ENCODE results near the gene PLPP3.

The PLPP3 gene

DNA sequence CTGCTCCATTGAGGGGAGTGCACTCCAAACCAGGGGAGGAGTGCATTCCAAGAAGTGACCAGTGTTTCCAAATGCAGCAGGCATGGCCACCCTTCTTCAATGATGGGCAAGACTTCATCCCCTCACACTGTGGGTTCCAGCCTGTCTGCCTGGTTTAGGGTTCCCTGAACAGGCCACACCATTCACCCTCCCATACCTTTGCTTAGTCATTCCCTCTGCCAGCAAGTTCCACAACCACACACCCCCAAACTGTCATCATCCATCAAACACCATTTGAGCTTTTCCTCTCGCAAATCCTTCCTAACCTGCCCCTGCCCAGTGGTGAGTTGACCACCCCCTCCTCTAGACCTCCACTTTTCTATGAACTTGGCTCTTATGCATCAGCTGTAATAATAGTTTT, 116.0 kb downstream of the PLPP3 start:
- Histone ChIP-seq H3K27me3 (ENCODE audit: control insufficient read depth, insufficient read depth, low read length) (no peaks in the 10 kb centered on the region), H3K4me3 (ENCODE audit: low read depth, low read length) (no peak overlapping the region), H3K9me3 (ENCODE audit: control insufficient read depth, insufficient read depth, low read length) (no peaks in the 10 kb centered on the region), H3K36me3 (ENCODE audit: control insufficient read depth, insufficient read depth, low read length) (no peaks in the 10 kb centered on the region), H3K4me1 (ENCODE audit: control insufficient read depth, insufficient read depth, low read length) (no peaks in the 10 kb centered on the region), H3K9ac (ENCODE audit: low read depth, low read length) (no peak overlapping the region)

DNA sequence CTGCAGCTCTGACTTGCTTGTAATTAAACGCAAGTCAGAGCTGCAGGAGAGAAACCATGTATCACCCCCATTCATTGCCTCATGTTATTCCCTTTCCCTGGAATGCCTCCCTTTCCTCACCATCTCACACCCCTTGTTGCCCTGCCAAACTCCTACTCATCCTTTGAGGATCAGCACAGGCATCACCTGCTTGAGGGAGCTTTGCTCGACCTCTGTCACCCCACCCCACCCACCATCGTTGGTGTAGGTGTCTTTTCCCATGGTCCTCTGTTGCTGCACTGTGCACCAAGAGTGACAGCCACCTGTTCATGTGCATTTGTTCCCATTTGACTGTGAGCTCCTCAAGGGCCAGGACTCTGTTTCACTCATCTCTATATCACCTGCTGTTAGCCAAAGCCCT, 117.2 kb downstream of the PLPP3 start:
- Histone ChIP-seq H3K4me1 (ENCODE audit: control insufficient read depth, insufficient read depth, low read length) (peaks cover 1% of the 10 kb centered on the region), H3K27me3 (ENCODE audit: control insufficient read depth, insufficient read depth, low read length) (no peaks in the 10 kb centered on the region), H3K9ac (ENCODE audit: low read depth, low read length) (no peak overlapping the region), H3K4me3 (ENCODE audit: low read depth, low read length) (no peak overlapping the region), H3K36me3 (ENCODE audit: control insufficient read depth, insufficient read depth, low read length) (no peaks in the 10 kb centered on the region), H3K9me3 (ENCODE audit: control insufficient read depth, insufficient read depth, low read length) (no peaks in the 10 kb centered on the region)

DNA sequence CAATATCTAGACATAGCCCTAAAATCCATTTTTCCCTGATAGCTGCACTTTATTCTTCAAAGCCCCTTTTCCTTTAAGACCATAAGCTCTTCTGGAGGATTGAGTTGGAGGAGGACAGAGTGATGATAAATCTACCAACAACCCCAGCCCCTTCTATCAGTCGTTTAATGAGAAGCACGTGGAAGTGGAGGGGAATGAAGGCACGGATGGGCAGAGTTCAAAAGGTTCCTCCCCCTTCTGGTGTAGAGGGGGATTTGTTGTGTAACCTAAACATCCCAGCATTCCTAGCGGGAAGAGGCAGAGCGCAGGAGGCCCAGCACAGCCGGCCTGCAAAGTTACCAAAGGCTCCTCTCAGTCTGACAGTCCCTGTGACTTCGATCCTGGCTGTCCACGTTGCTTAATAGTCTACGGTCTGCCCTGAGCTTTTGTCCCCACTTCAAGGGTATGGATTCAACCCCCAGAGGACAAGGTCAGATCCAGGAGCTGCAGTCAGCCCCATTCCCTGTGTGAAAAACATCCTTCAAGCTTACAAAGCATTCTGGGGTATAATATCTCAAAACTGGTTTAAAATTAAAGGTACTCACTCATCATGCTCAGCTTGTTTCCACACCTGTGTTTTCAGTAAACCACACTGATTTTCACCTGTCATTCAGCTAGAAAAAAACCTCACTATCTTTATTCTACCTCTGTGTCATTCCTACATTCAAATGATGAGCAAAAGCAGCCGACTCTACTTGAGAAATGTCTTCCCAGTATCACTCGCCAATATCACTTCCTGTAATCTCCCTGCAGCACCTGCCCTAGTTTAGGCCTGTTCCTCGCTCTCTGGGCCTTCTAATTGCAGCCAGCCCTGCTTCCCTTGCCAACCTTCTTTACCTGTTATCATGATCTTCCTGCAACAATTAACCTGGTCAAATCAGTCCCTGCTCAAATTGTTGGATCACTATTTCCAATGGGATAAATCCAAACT, 117.9 kb downstream of the PLPP3 start:
- H3K9me3 ChIP-seq (ENCODE audit: control insufficient read depth, insufficient read depth, low read length), result no peaks in the 10 kb centered on the region
- H3K27me3 ChIP-seq (ENCODE audit: control insufficient read depth, insufficient read depth, low read length), result no peaks in the 10 kb centered on the region
- no peak overlapping the region for H3K4me3 ChIP-seq (ENCODE audit: low read depth, low read length)
- no peaks in the 10 kb centered on the region for H3K36me3 ChIP-seq (ENCODE audit: control insufficient read depth, insufficient read depth, low read length)
- H3K4me1 ChIP-seq (ENCODE audit: control insufficient read depth, insufficient read depth, low read length), result peaks cover 4% of the 10 kb centered on the region
- H3K9ac ChIP-seq (ENCODE audit: low read depth, low read length), result no peak overlapping the region

DNA sequence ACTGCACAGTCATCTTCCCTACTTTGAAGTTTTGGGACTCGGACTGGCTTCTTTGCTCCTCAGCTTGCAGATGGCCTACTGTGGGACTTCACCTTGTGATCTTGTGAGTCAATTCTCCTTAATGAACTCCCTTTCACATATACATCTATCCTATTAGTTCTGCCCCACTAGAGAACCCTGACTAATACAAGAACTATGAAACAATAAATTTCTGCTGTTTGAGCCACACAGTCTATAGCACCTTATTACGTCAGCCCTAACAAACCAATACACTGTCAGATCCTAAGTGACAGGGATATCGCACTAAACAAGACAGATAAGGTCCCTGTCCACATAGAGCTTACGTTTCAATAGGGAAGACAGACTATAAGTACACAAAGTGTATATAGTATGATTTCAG, 120.1 kb downstream of the PLPP3 start:
- no peaks in the 10 kb centered on the region for H3K27me3 ChIP-seq (ENCODE audit: control insufficient read depth, insufficient read depth, low read length)
- H3K36me3 ChIP-seq (ENCODE audit: control insufficient read depth, insufficient read depth, low read length), result no peaks in the 10 kb centered on the region
- no peaks in the 10 kb centered on the region for H3K9me3 ChIP-seq (ENCODE audit: control insufficient read depth, insufficient read depth, low read length)
- peaks cover 4% of the 10 kb centered on the region for H3K4me1 ChIP-seq (ENCODE audit: control insufficient read depth, insufficient read depth, low read length)
- no peak overlapping the region for H3K9ac ChIP-seq (ENCODE audit: low read depth, low read length)
- H3K4me3 ChIP-seq (ENCODE audit: low read depth, low read length), result no peak overlapping the region

DNA sequence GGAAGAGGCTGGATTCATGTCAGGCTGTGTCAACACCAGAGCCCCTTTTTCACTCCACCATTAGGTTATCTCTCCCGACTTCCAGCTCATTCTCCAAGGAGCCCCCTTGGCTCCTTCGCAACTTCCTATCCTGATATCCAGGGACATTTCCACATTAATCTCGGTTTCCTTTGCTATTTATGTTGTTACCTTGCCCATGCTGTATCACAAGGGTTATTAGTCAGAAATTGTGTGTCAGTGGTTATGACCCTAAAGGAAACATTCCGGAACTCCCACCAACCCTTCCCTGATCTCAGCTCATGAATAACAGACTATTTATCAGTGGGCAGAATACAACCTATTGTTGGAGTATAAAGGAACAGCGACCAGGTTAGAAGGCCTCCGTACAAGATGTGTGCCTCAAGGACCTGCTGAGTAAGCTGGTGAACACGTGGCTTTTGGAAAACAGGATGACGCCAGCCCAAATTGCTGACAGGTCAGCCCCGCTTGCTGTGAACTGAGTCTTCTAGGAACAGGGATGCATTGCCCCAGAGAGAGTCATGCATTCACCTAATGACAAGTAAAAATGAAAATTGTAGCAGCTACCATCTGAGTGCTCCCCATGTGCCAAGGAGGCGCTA, 121.5 kb downstream of the PLPP3 start:
- Histone ChIP-seq H3K4me1 (ENCODE audit: control insufficient read depth, insufficient read depth, low read length) (peaks cover 11% of the 10 kb centered on the region), H3K4me3 (ENCODE audit: low read depth, low read length) (no peak overlapping the region), H3K36me3 (ENCODE audit: control insufficient read depth, insufficient read depth, low read length) (no peaks in the 10 kb centered on the region), H3K9me3 (ENCODE audit: control insufficient read depth, insufficient read depth, low read length) (no peaks in the 10 kb centered on the region), H3K27me3 (ENCODE audit: control insufficient read depth, insufficient read depth, low read length) (no peaks in the 10 kb centered on the region), H3K9ac (ENCODE audit: low read depth, low read length) (no peak overlapping the region)

DNA sequence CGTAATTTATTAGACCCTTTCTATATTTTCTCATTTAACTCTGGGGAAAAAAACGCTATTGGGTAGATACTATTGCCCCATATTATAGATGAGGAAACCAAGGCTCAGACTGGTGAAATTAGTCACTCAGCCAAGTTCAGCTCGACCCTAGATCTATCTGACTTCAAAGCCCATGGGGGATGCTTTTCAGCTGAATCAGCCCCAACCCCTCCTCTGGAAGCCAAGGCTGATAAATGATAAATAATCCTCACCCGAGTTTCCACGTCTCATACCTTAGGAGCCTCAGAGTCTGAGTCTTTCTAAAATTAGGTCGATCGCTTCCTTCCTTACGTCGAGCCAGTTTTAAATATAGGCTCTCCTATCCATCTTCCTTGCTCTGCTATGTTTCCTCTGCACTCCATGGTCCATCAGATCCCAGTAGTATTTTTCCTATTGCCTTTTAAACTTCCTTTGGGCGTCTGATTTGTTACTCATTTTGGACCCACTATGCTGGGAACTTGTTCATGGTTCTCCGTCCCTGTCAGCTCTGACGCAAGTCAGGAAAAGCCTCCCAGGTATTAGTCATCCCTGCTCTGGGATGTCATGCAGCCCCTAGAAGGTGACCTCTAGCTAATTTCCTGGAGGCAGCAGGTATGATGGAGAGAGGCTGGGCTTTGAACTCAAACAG, 122.8 kb downstream of the PLPP3 start:
- H3K9me3 ChIP-seq (ENCODE audit: control insufficient read depth, insufficient read depth, low read length), result no peaks in the 10 kb centered on the region
- H3K4me3 ChIP-seq (ENCODE audit: low read depth, low read length), result no peak overlapping the region
- H3K9ac ChIP-seq (ENCODE audit: low read depth, low read length), result no peak overlapping the region
- peaks cover 23% of the 10 kb centered on the region for H3K4me1 ChIP-seq (ENCODE audit: control insufficient read depth, insufficient read depth, low read length)
- no peaks in the 10 kb centered on the region for H3K27me3 ChIP-seq (ENCODE audit: control insufficient read depth, insufficient read depth, low read length)
- H3K36me3 ChIP-seq (ENCODE audit: control insufficient read depth, insufficient read depth, low read length), result no peaks in the 10 kb centered on the region

DNA sequence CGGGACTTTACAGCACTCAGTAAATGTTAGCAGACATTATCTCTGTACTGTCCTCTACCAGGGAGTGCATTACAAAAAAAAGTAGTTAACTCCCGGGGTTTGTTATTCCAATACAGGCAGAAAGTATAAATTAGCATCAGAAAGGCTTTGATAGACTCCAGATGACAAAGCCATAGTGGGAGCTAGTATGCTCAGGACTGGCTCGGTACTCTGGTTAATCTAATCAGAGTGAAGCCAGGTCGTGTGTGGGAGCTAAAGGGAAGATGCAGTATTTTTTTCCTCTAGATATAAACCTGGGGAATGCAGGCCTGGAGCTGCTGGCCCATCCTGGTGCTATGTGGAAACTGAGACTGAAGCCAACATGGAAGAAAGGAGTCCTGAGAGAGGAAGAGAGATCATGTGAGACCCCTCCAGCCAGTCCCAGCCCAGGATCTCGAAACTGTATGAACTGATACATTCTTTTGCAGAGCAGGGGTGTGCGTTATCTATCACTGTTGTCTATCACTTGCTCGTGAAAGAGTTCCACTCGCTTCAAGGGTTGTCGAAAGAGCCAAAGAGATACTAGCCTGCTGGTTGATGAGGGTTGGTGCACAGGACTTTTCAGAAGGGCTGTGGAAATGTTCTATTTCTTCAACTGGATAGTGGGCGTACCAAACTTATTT, 125.8 kb downstream of the PLPP3 start:
- H3K9me3 ChIP-seq (ENCODE audit: control insufficient read depth, insufficient read depth, low read length), result no peaks in the 10 kb centered on the region
- peak overlapping the region; percentile 9 for H3K4me3 ChIP-seq (ENCODE audit: low read depth, low read length)
- H3K36me3 ChIP-seq (ENCODE audit: control insufficient read depth, insufficient read depth, low read length), result no peaks in the 10 kb centered on the region
- H3K27me3 ChIP-seq (ENCODE audit: control insufficient read depth, insufficient read depth, low read length), result no peaks in the 10 kb centered on the region
- peaks cover 36% of the 10 kb centered on the region for H3K4me1 ChIP-seq (ENCODE audit: control insufficient read depth, insufficient read depth, low read length)
- H3K9ac ChIP-seq (ENCODE audit: low read depth, low read length), result no peak overlapping the region

DNA sequence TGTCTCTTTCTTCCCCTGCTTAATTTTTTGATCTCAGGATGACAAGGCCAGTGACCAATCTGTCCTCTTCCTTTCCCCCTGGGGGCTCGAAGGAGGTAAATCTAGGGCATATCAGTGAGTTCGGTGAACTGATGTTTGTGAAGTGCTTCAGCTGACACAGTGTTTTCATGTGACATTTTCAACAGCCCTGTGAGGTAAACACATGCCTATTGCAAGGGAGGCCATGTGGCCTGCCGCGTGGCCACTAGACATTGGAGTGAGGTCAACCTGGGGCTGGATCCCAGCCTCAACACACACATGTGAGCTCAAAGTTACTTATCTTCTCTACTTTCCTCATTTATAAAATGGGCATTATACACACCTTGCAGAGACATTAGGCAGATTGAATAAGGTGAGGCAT, 126.3 kb downstream of the PLPP3 start:
- Histone ChIP-seq H3K36me3 (ENCODE audit: control insufficient read depth, insufficient read depth, low read length) (no peaks in the 10 kb centered on the region), H3K9ac (ENCODE audit: low read depth, low read length) (no peak overlapping the region), H3K4me1 (ENCODE audit: control insufficient read depth, insufficient read depth, low read length) (peaks cover 36% of the 10 kb centered on the region), H3K27me3 (ENCODE audit: control insufficient read depth, insufficient read depth, low read length) (no peaks in the 10 kb centered on the region), H3K4me3 (ENCODE audit: low read depth, low read length) (no peak overlapping the region), H3K9me3 (ENCODE audit: control insufficient read depth, insufficient read depth, low read length) (no peaks in the 10 kb centered on the region)

DNA sequence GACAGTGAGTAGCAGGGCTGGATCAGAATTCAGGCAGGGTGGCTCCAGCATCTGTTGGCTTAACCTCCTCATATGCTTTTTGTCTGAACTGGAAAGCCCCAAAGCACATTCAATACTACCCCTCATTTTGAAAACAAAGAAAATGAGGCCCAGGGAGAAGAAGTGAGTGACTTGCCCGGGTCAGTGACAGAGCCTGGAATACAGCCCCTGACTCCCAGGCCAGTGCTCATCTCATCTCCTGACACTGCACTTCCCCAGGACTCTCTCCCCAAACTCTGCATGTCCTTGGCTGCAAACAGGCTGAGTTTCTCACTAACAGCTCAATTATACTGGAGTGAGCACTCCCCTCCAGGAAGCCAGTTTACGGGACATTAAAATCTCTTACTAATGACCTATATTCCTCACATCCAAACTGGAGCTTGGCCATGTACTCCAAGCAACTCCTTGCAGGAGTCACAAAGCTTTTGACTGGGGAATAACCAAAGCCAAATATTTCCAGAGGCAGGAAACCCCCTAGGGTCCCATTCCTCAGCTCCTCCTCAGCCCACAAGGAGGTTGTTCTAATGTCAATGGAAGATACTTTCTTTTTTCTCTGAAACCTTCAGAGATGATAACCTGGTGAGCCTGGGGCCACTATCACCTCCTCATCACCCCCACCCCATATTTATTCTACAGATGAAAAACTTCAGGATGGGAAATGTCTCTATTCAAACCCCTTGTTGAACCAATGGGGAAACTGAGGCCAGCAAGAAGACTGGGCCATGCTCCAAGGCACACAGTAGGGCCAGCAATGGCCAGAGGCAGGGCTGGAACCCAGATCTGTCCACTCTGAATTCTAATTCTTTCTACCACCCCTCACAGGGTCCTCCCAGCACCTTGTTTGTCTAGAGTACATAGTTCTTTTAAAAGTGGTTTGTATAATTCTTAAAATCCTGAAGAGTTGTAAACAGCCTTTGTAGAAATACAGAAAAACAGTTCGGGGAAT, 127.0 kb downstream of the PLPP3 start:
- H3K9me3 ChIP-seq (ENCODE audit: control insufficient read depth, insufficient read depth, low read length), result no peaks in the 10 kb centered on the region
- H3K36me3 ChIP-seq (ENCODE audit: control insufficient read depth, insufficient read depth, low read length), result no peaks in the 10 kb centered on the region
- no peak overlapping the region for H3K9ac ChIP-seq (ENCODE audit: low read depth, low read length)
- no peak overlapping the region for H3K4me3 ChIP-seq (ENCODE audit: low read depth, low read length)
- H3K4me1 ChIP-seq (ENCODE audit: control insufficient read depth, insufficient read depth, low read length), result peaks cover 36% of the 10 kb centered on the region
- no peaks in the 10 kb centered on the region for H3K27me3 ChIP-seq (ENCODE audit: control insufficient read depth, insufficient read depth, low read length)

DNA sequence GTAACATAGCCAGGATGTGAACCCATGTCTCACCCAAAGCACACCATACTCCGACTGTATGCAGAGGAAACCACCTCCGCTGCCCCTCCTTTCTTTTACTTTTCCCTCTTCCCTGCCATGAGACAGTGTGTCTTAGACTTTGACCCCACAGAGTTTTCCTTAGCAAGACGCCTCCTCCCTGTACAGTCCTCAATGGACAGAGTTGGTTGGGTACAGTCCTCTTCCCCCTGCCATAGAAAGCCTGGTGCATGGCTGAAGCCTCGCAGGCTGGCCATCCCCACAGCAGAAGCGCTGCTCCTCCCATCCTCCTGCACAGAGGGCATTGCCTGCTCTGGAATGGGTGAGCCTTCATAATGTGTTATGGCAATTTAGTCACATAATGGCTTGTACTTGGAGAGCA, 127.9 kb downstream of the PLPP3 start:
- no peaks in the 10 kb centered on the region for H3K9me3 ChIP-seq (ENCODE audit: control insufficient read depth, insufficient read depth, low read length)
- no peak overlapping the region for H3K9ac ChIP-seq (ENCODE audit: low read depth, low read length)
- H3K4me3 ChIP-seq (ENCODE audit: low read depth, low read length), result no peak overlapping the region
- no peaks in the 10 kb centered on the region for H3K36me3 ChIP-seq (ENCODE audit: control insufficient read depth, insufficient read depth, low read length)
- peaks cover 32% of the 10 kb centered on the region for H3K4me1 ChIP-seq (ENCODE audit: control insufficient read depth, insufficient read depth, low read length)
- H3K27me3 ChIP-seq (ENCODE audit: control insufficient read depth, insufficient read depth, low read length), result no peaks in the 10 kb centered on the region

Measured in iPS-15b (cell line).